HG03103 (cell line): Measurements from ENCODE around the gene GPR22.

Experiments
- ATAC-seq: cut with Tn5 transposase; IDR thresholded peaks from one replicate; pipeline ENCODE4 v1.9.1; 2021; ENCODE audit warnings: low read depth; ENCODE audit not compliant: unreplicated experiment

GPR22 gene

GRCh38 chr7:107474104-107474521, 4.3 kb downstream of the GPR22 start:
- no peak for ATAC-seq

GRCh38 chr7:107479303-107479702, 9.4 kb downstream of the GPR22 start:
- no peak for ATAC-seq

GRCh38 chr7:107480932-107481331, 11.1 kb downstream of the GPR22 start:
- ATAC-seq: no peak

- ATAC-seq: no peak
These were observed 12.7 kb downstream of the GPR22 start for GRCh38 chr7:107482571-107482970.

DNA sequence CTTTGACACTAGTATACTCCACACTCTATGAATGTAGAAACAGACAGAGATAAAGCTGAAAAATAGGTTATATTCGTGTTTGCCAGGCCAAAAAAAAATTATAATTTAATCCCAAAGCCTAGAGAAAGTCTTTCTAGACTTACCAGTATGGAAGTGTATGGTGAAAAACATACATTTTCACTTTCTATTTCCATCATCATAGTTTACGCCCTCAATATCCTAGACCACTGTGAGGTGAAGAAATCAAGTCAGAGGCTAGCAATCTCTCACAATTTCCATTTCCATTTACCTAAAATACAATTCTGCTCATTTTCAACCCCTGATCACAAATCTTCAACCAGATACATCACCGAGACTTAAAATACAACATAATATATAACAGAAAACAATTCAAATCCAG, 16.2 kb downstream of the GPR22 start:
- ATAC-seq: no peak

DNA sequence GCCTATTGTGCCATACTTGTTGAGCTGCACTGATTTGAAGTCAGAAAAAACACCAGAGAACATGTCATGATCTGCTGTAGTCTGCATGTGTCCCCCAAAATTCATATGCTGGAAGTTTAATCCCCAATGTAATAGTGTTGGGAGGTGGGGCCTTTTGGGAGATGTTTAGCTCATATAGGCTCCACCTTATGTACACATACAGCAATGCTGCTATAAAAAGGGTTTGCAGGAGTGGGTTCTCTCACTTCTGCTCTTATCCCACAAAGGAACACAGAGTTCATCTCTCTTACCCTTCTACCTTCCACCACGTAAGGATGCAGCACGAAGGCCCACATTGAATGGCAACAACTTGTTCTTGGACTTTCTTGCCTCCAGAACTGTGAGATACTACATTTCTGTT, 23.0 kb downstream of the GPR22 start:
- no peak for ATAC-seq

- ATAC-seq: no peak
These were observed 24.5 kb downstream of the GPR22 start for GRCh38 chr7:107494315-107494751.

- ATAC-seq: no peak
These were observed 25.0 kb downstream of the GPR22 start for GRCh38 chr7:107494884-107495283.

DNA sequence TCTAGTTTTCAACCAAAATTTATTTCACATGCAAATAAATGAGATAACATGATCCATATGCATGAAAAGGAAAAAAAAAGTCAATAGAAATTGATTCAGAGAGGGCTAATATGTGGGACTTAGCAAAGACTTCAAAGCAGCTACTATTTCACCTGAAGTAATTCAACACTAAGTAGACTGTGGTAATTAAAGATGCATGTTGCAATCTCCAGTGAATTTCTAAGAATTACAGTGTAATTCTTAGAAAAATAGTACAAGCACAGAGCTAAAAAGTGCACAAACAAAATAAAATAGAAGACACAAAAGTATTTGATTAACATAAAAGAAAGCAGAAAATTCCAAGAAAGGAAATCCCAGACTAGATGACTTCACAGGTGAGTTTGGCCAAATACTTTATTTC, 25.7 kb downstream of the GPR22 start:
- ATAC-seq: no peak

GRCh38 chr7:107499731-107500130, 29.9 kb downstream of the GPR22 start:
- ATAC-seq: no peak

DNA sequence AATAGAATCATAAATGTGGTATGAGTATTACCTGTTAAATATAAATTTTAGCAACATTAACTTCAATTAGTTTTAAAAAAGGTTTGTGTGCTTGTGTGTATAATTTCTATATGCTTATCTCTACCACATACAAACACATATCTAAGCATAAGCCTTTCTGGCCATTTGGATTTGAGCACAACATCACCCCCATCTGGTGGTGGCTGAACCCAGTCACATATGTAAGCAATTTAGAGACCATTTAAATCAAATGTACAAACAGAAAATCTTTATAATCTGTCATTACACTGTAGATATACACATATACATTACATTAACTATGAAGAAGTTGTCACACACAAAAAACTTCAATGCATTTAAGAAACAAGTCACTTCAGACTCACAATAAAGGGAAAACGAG, 31.7 kb downstream of the GPR22 start:
- no peak for ATAC-seq

- no peak for ATAC-seq
These were observed 32.3 kb downstream of the GPR22 start for GRCh38 chr7:107502154-107502553.

GRCh38 chr7:107502797-107503196, 32.9 kb downstream of the GPR22 start:
- ATAC-seq: no peak

- ATAC-seq: no peak
These were observed 33.8 kb downstream of the GPR22 start for GRCh38 chr7:107503687-107504086.

GRCh38 chr7:107505362-107505761, 35.5 kb downstream of the GPR22 start:
- no peak for ATAC-seq

DNA sequence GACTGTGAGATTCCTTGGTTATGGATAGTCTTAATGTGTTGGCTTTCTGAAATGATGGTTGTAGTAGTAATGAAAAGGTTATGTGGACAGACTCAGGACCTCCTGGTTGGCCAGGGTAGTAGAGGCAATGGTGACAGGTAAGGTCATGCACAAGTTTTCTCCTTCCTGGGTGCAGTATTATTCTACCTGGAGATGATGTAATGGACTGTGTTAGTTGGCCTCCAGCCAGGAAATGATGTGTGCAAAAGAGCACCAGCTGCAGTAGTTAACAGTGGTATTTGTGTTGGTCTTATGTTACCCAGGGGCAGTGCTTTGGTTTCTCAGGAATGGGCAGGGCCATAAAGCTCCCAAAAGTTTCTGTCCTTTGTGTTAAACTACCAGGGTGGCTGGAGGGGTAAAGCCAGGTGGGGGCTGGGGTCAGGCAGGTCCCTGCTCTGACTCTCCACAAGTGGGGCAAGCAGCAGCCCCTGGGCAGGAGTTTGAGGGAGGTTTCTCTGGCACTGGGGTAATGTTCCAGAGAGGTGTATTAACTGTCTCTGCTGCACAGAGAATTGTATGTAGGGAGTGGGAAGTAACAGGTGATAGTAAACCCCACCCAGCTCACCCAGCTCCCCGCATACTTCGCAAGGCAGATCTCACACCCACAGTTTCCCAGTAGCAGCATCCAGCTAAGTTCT, 36.3 kb downstream of the GPR22 start:
- no peak for ATAC-seq

- ATAC-seq: no peak
These were observed 37.0 kb downstream of the GPR22 start for GRCh38 chr7:107506674-107507339.
